ENCODE data around the gene HJV. TPM values are rescaled to one million over a fixed set of nuclear protein-coding genes. Genes with fewer than 3 reads are reported as not detected.

HJV gene
- total RNA-seq, 2 donors from 2014 or later, result not detected

- peaks cover 51% of the 10 kb centered on the region for H3K4me1 ChIP-seq
- no peak for TF ChIP-seq CTCF (IDR thresholded peaks at IDR 0.05)
- TF ChIP-seq POLR2A (IDR thresholded peaks at IDR 0.05), result no peak
- no peaks in the 10 kb centered on the region for H3K9me3 ChIP-seq
- peak overlapping the region; percentile 94 to 98 (median 96) for H3K27ac ChIP-seq
- DNase-seq (peak in 3 of 4 donors; percentile 42 to 66 (median 53)), ATAC-seq (peak; percentile 3)
- no peaks in the 10 kb centered on the region for H3K27me3 ChIP-seq
- intact Hi-C loops (cut with DNase I), result no loop called here
- H3K36me3 ChIP-seq (replicated peaks in 1 of 2; ENCODE audit: insufficient read depth in 1 of 2, low read depth in 2 of 2), result peaks cover 10 to 18% of the 10 kb centered on the region in 2 donors
- H3K4me3 ChIP-seq, result peak overlapping the region; percentile 21 to 43
- 13 to 16% methylated on average over 12 of the region's 12 CpGs for WGBS, 2 donors
These were observed 24.4 kb downstream of the HJV start for GRCh38 chr1:145997016-145997717.

- Histone ChIP-seq H3K4me3 (peak within 1 kb of the TSS; percentile 43 to 94), H3K27me3 (no peaks in the 10 kb centered on the region), H3K9me3 (no peaks in the 10 kb centered on the region), H3K27ac (peak within 1 kb of the TSS; percentile 94 to 98 (median 96)), H3K36me3 (replicated peaks in 1 of 2; ENCODE audit: insufficient read depth in 1 of 2, low read depth in 2 of 2) (peaks cover 10 to 18% of the 10 kb centered on the region in 2 donors), H3K4me1 (peaks cover 58% of the 10 kb centered on the region)
- 1% methylated on average over 24 to 30 of the region's 30 CpGs for WGBS, 2 donors
- peak; percentile 98 to 100 (median 99) for DNase-seq
- peak; percentile 95 for ATAC-seq
- intact Hi-C loops (cut with DNase I), result no loop called here
- TF ChIP-seq CTCF (IDR thresholded peaks at IDR 0.05) (no peak), POLR2A (IDR thresholded peaks at IDR 0.05) (peak; percentile 97 to 100 (median 100))
These were observed 25.0 kb downstream of the HJV start, which contains the start of gene TXNIP for GRCh38 chr1:145996433-145997015. TXNIP (minus strand) TSS chr1:145996579; CDS start chr1:145996266, 313 bp downstream.

GRCh38 chr1:145995964-145996432, 25.5 kb downstream of the HJV start:
- H3K27ac ChIP-seq, result peak overlapping the region; percentile 70 to 98 (median 95)
- DNase-seq (peak in 1 of 4 donors; percentile 39), ATAC-seq (no peak)
- H3K27me3 ChIP-seq, result no peaks in the 10 kb centered on the region
- peaks cover 10 to 18% of the 10 kb centered on the region in 2 donors for H3K36me3 ChIP-seq (replicated peaks in 1 of 2; ENCODE audit: insufficient read depth in 1 of 2, low read depth in 2 of 2)
- TF ChIP-seq CTCF (IDR thresholded peaks at IDR 0.05) (no peak), POLR2A (IDR thresholded peaks at IDR 0.05) (no peak)
- peak overlapping the region; percentile 41 to 94 for H3K4me3 ChIP-seq
- 0 to 1% methylated on average over 13 of the region's 13 CpGs for WGBS, 2 donors
- peaks cover 63% of the 10 kb centered on the region for H3K4me1 ChIP-seq
- intact Hi-C loops (cut with DNase I), result no loop called here
- no peaks in the 10 kb centered on the region for H3K9me3 ChIP-seq

- H3K36me3 ChIP-seq (replicated peaks in 1 of 2; ENCODE audit: insufficient read depth in 1 of 2, low read depth in 2 of 2), result peaks cover 10 to 18% of the 10 kb centered on the region in 2 donors
- no peaks in the 10 kb centered on the region for H3K27me3 ChIP-seq
- H3K4me3 ChIP-seq, result peak overlapping the region; percentile 41 to 94
- ATAC-seq (no peak), DNase-seq (no peak)
- H3K27ac ChIP-seq, result peak overlapping the region; percentile 70 to 98 (median 95)
- TF ChIP-seq POLR2A (IDR thresholded peaks at IDR 0.05), result no peak
- no peak for TF ChIP-seq CTCF (IDR thresholded peaks at IDR 0.05)
- peaks cover 67% of the 10 kb centered on the region for H3K4me1 ChIP-seq
- H3K9me3 ChIP-seq, result no peaks in the 10 kb centered on the region
- intact Hi-C loops (cut with DNase I), result no loop called here
- 1% methylated on average over 8 of the region's 8 CpGs for WGBS, 2 donors
These were observed 26.2 kb downstream of the HJV start for GRCh38 chr1:145995148-145995881.
